Mucosa of descending colon (tissue), 3 donors: ENCODE results near the gene CCL5. TPM values are rescaled to one million over a fixed set of nuclear protein-coding genes. Genes with fewer than 3 reads are reported as not detected.

Source experiments
- ATAC-seq: fragments of 200-7000 bp; cut with Tn5 transposase; one replicate; pipeline ENCODE4 v1.9.1; 2020; ENCODE audit warnings: mild to moderate bottlenecking, moderate library complexity
- DNase-seq, 3 donors: peaks; one replicate each; pipeline ENCODE4 v3.0.0-alpha.2; 2020
- H3K36me3 ChIP-seq: fragments of 200-600 bp; one replicate; pipeline ENCODE4 v1.8.0; 2021; ENCODE audit warnings: low read depth, mild to moderate bottlenecking
- H3K4me1 ChIP-seq: fragments of 200-600 bp; one replicate; pipeline ENCODE4 v1.8.0; 2021; ENCODE audit warnings: low read depth, mild to moderate bottlenecking
- H3K4me3 ChIP-seq: fragments of 200-600 bp; one replicate; pipeline ENCODE4 v1.8.0; 2021; ENCODE audit warnings: mild to moderate bottlenecking
- H3K9me3 ChIP-seq: fragments of 200-600 bp; one replicate; pipeline ENCODE4 v1.8.0; 2021; ENCODE audit warnings: mild to moderate bottlenecking
- CTCF ChIP-seq: fragments of 200-600 bp; IDR thresholded peaks from one replicate; pipeline ENCODE4 v1.8.0; 2022; ENCODE audit warnings: antibody characterized with exemption, mild to moderate bottlenecking
- intact Hi-C, 2 donors: fragments of 100-400 bp; cut with DNase I in 1 of 2; cut with micrococcal nuclease in 1 of 2; formaldehyde crosslinking; loops; one replicate each; pipeline versions ENCODE4 v1.11.0 to v1.11.1; 2022; cut with DNase I, micrococcal nuclease
- total RNA-seq, 3 donors: library from RNA; stranded (reverse); fragmentation: NEBNext Ultra II Directional in 2 of 3; extraction: Animal tissue kit (Norgen Biotek cat#: 25700) in 2 of 3; gene quantifications; one replicate each; pipeline versions ENCODE4 v1.2.1 to v1.2.4, GENCODE V29; 2021 to 2023
- donor health status: DM: no; HTN: no; CAD: no; lungs with moderate emphysema.
- donor health status: DM: no; HTN: no; CAD: no.
- donor health status: DM: no; HTN: yes; CAD: no.

The CCL5 gene
- total RNA-seq, 3 donors from 2014 or later = 8.4 to 20.6 (median 13.7) TPM

GRCh38 chr17:35846055-35846809, 33.9 kb downstream of the CCL5 start:
- H3K9me3 ChIP-seq = no peaks in the 10 kb centered on the region
- intact Hi-C loops = no loop called here
- H3K36me3 ChIP-seq = peaks cover 8% of the 10 kb centered on the region
- TF ChIP-seq CTCF = no peak
- H3K4me1 ChIP-seq = no peaks in the 10 kb centered on the region
- ATAC-seq (no peak), DNase-seq (no peak)
- H3K4me3 ChIP-seq = no peak overlapping the region

GRCh38 chr17:35844547-35844946, 35.6 kb downstream of the CCL5 start:
- H3K9me3 ChIP-seq = no peaks in the 10 kb centered on the region
- no peak for ATAC-seq
- no peaks in the 10 kb centered on the region for H3K4me1 ChIP-seq
- intact Hi-C loops = no loop called here
- H3K4me3 ChIP-seq = no peak overlapping the region
- peaks cover 14% of the 10 kb centered on the region for H3K36me3 ChIP-seq
- TF ChIP-seq CTCF = no peak
- no peak for DNase-seq

GRCh38 chr17:35843698-35844097, 36.5 kb downstream of the CCL5 start:
- ATAC-seq = no peak
- no peak for TF ChIP-seq CTCF
- intact Hi-C loops = no loop called here
- Histone ChIP-seq H3K36me3 (peaks cover 20% of the 10 kb centered on the region), H3K9me3 (no peaks in the 10 kb centered on the region), H3K4me3 (no peak overlapping the region), H3K4me1 (no peaks in the 10 kb centered on the region)
- no peak for DNase-seq

- H3K36me3 ChIP-seq = peaks cover 20% of the 10 kb centered on the region
- DNase-seq (no peak), ATAC-seq (no peak)
- no peaks in the 10 kb centered on the region for H3K4me1 ChIP-seq
- no peak overlapping the region for H3K4me3 ChIP-seq
- no peaks in the 10 kb centered on the region for H3K9me3 ChIP-seq
- no peak for TF ChIP-seq CTCF
- intact Hi-C loops = no loop called here
Measured at GRCh38 chr17:35842239-35842638, 37.9 kb downstream of the CCL5 start.

DNA sequence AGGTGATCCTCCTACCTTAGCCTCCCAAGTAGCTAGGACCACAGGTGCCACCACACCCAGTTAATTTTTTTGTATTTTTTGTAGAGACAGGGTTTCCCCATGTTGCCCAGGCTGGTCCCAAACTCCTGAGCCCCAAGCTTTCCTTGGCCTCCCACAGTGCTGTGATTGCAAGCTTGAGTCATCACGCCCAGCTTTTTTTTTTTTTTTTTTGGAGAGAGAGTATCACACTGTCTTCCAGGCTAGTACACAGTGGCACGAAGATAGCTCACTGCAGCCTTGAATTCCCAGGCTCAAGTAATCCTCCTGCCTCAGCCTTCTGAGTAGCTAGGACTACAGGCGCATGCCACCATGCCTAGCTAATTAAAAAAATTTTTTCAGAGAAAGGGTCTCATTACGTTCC, 38.7 kb downstream of the CCL5 start:
- no peaks in the 10 kb centered on the region for H3K4me1 ChIP-seq
- intact Hi-C loops = no loop called here
- ATAC-seq = no peak
- TF ChIP-seq CTCF = no peak
- H3K4me3 ChIP-seq = no peak overlapping the region
- DNase-seq = no peak
- peaks cover 20% of the 10 kb centered on the region for H3K36me3 ChIP-seq
- no peaks in the 10 kb centered on the region for H3K9me3 ChIP-seq
